ENCODE results near the gene CCDC83.

- TF ChIP-seq CTCF (IDR thresholded peaks at IDR 0.05): no peak
- no peak for TF ChIP-seq EZH2phosphoT487 (IDR thresholded peaks at IDR 0.05; ENCODE audit: borderline replicate concordance, low read depth)
- no peak for TF ChIP-seq RAD21 (IDR thresholded peaks at IDR 0.05; ENCODE audit: low read length)
- no peak for TF ChIP-seq NFIC (IDR thresholded peaks at IDR 0.05; ENCODE audit: borderline replicate concordance)
- no peak for TF ChIP-seq YY1 (IDR thresholded peaks at IDR 0.05; ENCODE audit: low read depth)
- TF ChIP-seq MXI1 (IDR thresholded peaks at IDR 0.05; ENCODE audit: low read depth, low read length): no peak
- no peak for TF ChIP-seq ELF1 (IDR thresholded peaks at IDR 0.05)
- no peak for TF ChIP-seq POLR2AphosphoS5 (IDR thresholded peaks at IDR 0.05; ENCODE audit: low read depth, low read length)
- no peak for TF ChIP-seq IRF3 (IDR thresholded peaks at IDR 0.05; ENCODE audit: low read depth, low read length)
- no peak for TF ChIP-seq EP300 (IDR thresholded peaks at IDR 0.05; ENCODE audit: borderline replicate concordance in 1 of 2, low read depth in 1 of 2, low read length in 1 of 2)
Observed at GRCh38 chr11:85945788-85946187, 90.6 kb downstream of the CCDC83 start.
